BLaER1 treated with 17β-estradiol and CSF1 and Interleukin-3, amounts not matched to agents 10 nM and 100 nM (cell line): ENCODE measurements around the gene WTAP.

Experiments
- H3K27ac ChIP-seq, 11 experiments: shearing (Covaris generic); formaldehyde crosslinking; 2 replicates each; pipeline ENCODE4 v1.8.1; 2022
- H3K27me3 ChIP-seq, 11 experiments: shearing (Covaris generic); formaldehyde crosslinking; 2 replicates each; pipeline ENCODE4 v1.8.1; 2022
- H3K36me3 ChIP-seq, 11 experiments: shearing (Covaris generic); formaldehyde crosslinking; 2 replicates each; pipeline ENCODE4 v1.8.1; 2022
- H3K4me1 ChIP-seq, 10 experiments: shearing (Covaris generic); formaldehyde crosslinking; 2 replicates each; pipeline ENCODE4 v1.8.1; 2022
- H3K4me2 ChIP-seq, 11 experiments: shearing (Covaris generic); formaldehyde crosslinking; 2 replicates each; pipeline ENCODE4 v1.8.1; 2022
- H3K4me3 ChIP-seq, 10 experiments: shearing (Covaris generic); formaldehyde crosslinking; 2 replicates each; pipeline ENCODE4 v1.8.1; 2022
- H3K9ac ChIP-seq, 11 experiments: shearing (Covaris generic); formaldehyde crosslinking; 2 replicates each; pipeline ENCODE4 v1.8.1; 2022
- H3K9me3 ChIP-seq, 11 experiments: shearing (Covaris generic); formaldehyde crosslinking; replicated peaks in 1 of 11; 2 replicates each; pipeline ENCODE4 v1.8.1; 2022
- H4K20me1 ChIP-seq, 11 experiments: shearing (Covaris generic); formaldehyde crosslinking; 2 replicates each; pipeline ENCODE4 v1.8.1; 2022
- Cebpa-rat ChIP-seq, 11 experiments: shearing (Covaris generic); IDR thresholded peaks; 2 replicates each; pipeline ENCODE4 v1.8.1; 2022

The WTAP gene

GRCh38 chr6:159754959-159755914 lies 27.9 kb downstream of the WTAP start:
- Histone ChIP-seq H3K9me3 (no peaks in the 10 kb centered on the region), H3K27ac (no peak overlapping the region), H3K4me1 (peaks cover 0 to 15% (median 6%) of the 10 kb centered on the region in 10 experiments; a peak in 19 of 20 replicates), H3K27me3 (no peaks in the 10 kb centered on the region), H3K9ac (no peak overlapping the region), H3K4me3 (no peak overlapping the region), H4K20me1 (peaks cover 24 to 92% (median 55%) of the 10 kb centered on the region in 11 experiments; a peak in 20 of 22 replicates), H3K36me3 (peaks cover 84 to 88% (median 87%) of the 10 kb centered on the region in 11 experiments), H3K4me2 (no peak overlapping the region)
- no peak for TF ChIP-seq Cebpa-rat (IDR thresholded peaks at IDR 0.05)

- Histone ChIP-seq H3K27me3 (no peaks in the 10 kb centered on the region), H3K4me3 (no peak overlapping the region), H3K4me1 (peaks cover 12 to 28% (median 19%) of the 10 kb centered on the region in 10 experiments), H3K27ac (no peak overlapping the region), H3K9ac (no peak overlapping the region), H3K36me3 (peaks cover 73 to 76% (median 75%) of the 10 kb centered on the region in 11 experiments), H3K9me3 (no peaks in the 10 kb centered on the region), H3K4me2 (no peak overlapping the region), H4K20me1 (peaks cover 22 to 80% (median 47%) of the 10 kb centered on the region in 11 experiments; a peak in 20 of 22 replicates)
- no peak for TF ChIP-seq Cebpa-rat (IDR thresholded peaks at IDR 0.05)
Measured at GRCh38 chr6:159756508-159756907, 29.2 kb downstream of the WTAP start.

- peaks cover 55 to 62% (median 60%) of the 10 kb centered on the region in 11 experiments for H3K36me3 ChIP-seq
- H3K4me1 ChIP-seq = peaks cover 19 to 38% (median 28%) of the 10 kb centered on the region in 10 experiments
- TF ChIP-seq Cebpa-rat (IDR thresholded peaks at IDR 0.05) = no peak
- H3K9me3 ChIP-seq = no peaks in the 10 kb centered on the region
- H3K4me3 ChIP-seq = no peak overlapping the region
- H3K9ac ChIP-seq = no peak overlapping the region
- H4K20me1 ChIP-seq = peaks cover 11 to 62% (median 29%) of the 10 kb centered on the region in 11 experiments; a peak in 18 of 22 replicates
- no peak overlapping the region for H3K27ac ChIP-seq
- H3K27me3 ChIP-seq = no peaks in the 10 kb centered on the region
- H3K4me2 ChIP-seq = no peak overlapping the region
Measured at GRCh38 chr6:159758031-159759001, 31.0 kb downstream of the WTAP start.

DNA sequence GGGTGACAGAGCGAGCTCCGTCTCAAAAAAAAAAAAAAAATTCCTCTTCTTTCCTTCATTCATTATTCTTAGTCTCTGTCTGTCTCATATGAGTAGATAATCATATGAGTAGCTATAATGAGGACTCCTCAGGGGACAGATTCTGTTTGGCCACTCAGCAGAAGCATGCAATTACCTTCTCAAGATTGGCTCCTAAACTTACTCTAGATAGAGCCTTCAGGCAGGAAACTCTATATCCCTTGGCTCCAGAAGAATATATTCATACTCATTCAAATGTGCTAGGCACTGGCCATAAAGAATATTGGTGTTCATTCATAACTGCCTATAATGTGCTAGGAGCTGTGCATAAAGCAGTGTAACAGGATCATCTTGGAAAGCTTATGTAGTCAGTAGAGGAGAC lies 32.3 kb downstream of the WTAP start:
- peaks cover 50 to 62% (median 59%) of the 10 kb centered on the region in 11 experiments for H3K36me3 ChIP-seq
- peaks cover 19 to 39% (median 28%) of the 10 kb centered on the region in 10 experiments for H3K4me1 ChIP-seq
- peak overlapping the region in 2 of 11 experiments; percentile 17 to 97; a peak in 2 of 22 replicates for H3K4me2 ChIP-seq
- H3K27me3 ChIP-seq = no peaks in the 10 kb centered on the region
- TF ChIP-seq Cebpa-rat (IDR thresholded peaks at IDR 0.05) = no peak
- peaks cover 7 to 49% (median 20%) of the 10 kb centered on the region in 11 experiments; a peak in 18 of 22 replicates for H4K20me1 ChIP-seq
- H3K9ac ChIP-seq = peak overlapping the region in 1 of 11 experiments; percentile 82; a peak in 1 of 22 replicates
- no peaks in the 10 kb centered on the region for H3K9me3 ChIP-seq
- H3K27ac ChIP-seq = no peak overlapping the region
- H3K4me3 ChIP-seq = no peak overlapping the region

DNA sequence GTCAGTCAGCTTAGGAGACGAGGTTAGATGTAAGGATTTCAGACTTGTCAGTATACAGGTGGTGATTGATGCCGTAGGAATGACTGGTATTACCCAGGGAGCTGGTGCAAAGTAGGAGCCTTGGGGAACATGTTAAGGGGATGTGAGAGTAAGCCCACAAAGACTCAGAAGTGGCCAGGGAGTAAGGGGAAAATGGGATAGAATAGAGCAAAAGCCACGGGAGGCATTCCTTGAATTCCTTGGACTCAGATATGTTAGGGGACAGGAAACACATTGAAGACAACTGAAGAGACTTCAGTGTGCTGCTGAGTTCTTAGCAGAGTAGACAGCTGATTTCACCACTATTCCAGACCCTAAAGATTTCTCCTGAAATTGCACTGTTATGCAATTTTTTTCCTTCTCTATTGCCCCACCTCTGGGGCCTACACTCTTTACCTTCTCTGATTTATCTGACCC lies 33.3 kb downstream of the WTAP start:
- Histone ChIP-seq H3K36me3 (peaks cover 49 to 62% (median 59%) of the 10 kb centered on the region in 11 experiments), H3K4me1 (peaks cover 19 to 39% (median 28%) of the 10 kb centered on the region in 10 experiments), H4K20me1 (peaks cover 0 to 39% (median 10%) of the 10 kb centered on the region in 11 experiments; a peak in 12 of 22 replicates), H3K9me3 (no peaks in the 10 kb centered on the region), H3K27ac (peak overlapping the region in 10 of 11 experiments; percentile 85 to 92 (median 89); a peak in 19 of 22 replicates), H3K4me3 (peak overlapping the region in 9 of 10 experiments; percentile 74 to 91 (median 82); a peak in 15 of 20 replicates), H3K27me3 (no peaks in the 10 kb centered on the region), H3K4me2 (peak overlapping the region; percentile 79 to 97 (median 94)), H3K9ac (peak overlapping the region in 10 of 11 experiments; percentile 82 to 91 (median 88); a peak in 19 of 22 replicates)
- TF ChIP-seq Cebpa-rat (IDR thresholded peaks at IDR 0.05) = no peak

- Histone ChIP-seq H3K4me2 (peak overlapping the region; percentile 79 to 97 (median 94)), H3K4me1 (peaks cover 19 to 39% (median 28%) of the 10 kb centered on the region in 10 experiments), H3K27me3 (no peaks in the 10 kb centered on the region), H3K9ac (peak overlapping the region; percentile 80 to 91 (median 87)), H3K36me3 (peaks cover 44 to 62% (median 57%) of the 10 kb centered on the region in 11 experiments), H3K9me3 (no peaks in the 10 kb centered on the region), H3K27ac (peak overlapping the region; percentile 85 to 92 (median 90)), H3K4me3 (peak overlapping the region; percentile 65 to 91 (median 82)), H4K20me1 (peaks cover 0 to 32% (median 9%) of the 10 kb centered on the region in 11 experiments; a peak in 11 of 22 replicates)
- no peak for TF ChIP-seq Cebpa-rat (IDR thresholded peaks at IDR 0.05)
Measured at GRCh38 chr6:159761129-159761872, 34.0 kb downstream of the WTAP start.

DNA sequence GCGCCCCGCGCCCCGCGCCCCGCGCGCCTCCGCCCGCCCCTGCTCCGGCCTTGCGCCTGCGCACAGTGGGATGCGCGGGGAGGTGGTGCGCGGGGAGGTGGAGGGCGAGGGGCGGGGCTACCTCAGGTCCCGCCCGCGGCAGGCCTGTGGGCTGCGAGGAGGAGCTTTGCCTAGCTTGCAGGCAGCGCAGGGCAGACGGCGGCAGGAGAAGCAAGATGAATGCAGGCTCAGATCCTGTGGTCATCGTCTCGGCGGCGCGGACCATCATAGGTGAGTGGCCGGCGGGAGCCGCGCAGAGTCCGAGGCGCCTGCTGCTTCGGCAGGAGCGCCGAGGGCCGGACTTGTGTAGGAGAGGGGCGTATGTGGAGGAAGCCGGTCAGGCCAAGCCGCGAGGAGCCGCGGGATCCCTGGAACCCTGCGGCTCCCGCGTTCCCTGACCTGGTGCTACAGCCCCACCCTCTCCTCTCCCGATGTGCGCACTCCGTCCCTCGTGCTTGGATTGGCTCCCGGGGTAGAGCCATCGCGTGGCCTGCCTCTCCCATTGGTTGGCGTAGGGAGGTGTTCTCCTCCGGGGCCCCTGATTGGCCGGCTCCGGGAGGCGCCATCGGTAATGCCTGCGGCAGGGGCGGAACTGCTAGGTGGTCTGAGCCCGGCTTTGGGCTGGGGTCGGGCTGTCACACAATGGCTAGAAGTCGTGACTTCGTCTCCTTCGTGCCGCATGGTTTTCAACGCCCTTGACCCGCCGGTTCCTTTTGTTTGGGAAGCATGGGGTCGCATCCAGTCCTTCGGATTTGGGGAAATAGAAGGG lies 34.8 kb downstream of the WTAP start, which contains the start of gene ACAT2:
Gene ACAT2, plus strand, starts transcription at position 173 of the 808 bp plus-strand sequence. Its CDS starts 43 bp downstream, at position 216.
- Histone ChIP-seq H3K4me1 (peaks cover 19 to 39% (median 28%) of the 10 kb centered on the region in 10 experiments), H3K36me3 (peaks cover 44 to 62% (median 57%) of the 10 kb centered on the region in 11 experiments), H4K20me1 (peaks cover 0 to 27% (median 9%) of the 10 kb centered on the region in 11 experiments; a peak in 9 of 22 replicates), H3K27me3 (no peaks in the 10 kb centered on the region), H3K4me3 (peak within 1 kb of the TSS; percentile 65 to 91 (median 82)), H3K9ac (peak within 1 kb of the TSS; percentile 80 to 91 (median 87)), H3K27ac (peak within 1 kb of the TSS; percentile 85 to 92 (median 90)), H3K9me3 (no peaks in the 10 kb centered on the region), H3K4me2 (peak within 1 kb of the TSS; percentile 79 to 97 (median 94))
- TF ChIP-seq Cebpa-rat (IDR thresholded peaks at IDR 0.05) = no peak
